GM10266 (cell line): Measurements from ENCODE around the gene SLC37A3.
A peak's percentile ranks its signal among the peaks of the same experiment; 100 is the strongest.
"Not testable (repeated sequence)": the region's sequence is repeated elsewhere in the genome, so short reads cannot be mapped to it uniquely, and the experiment has no call there.

Experiments used
- DNase-seq: peaks from one replicate; pipeline ENCODE4 v3.0.0; 2012; ENCODE audit errors: extremely low spot score
- CTCF ChIP-seq: IDR thresholded peaks from 2 replicates; pipeline ENCODE4 v1.5.1; 2012; ENCODE audit warnings: mild to moderate bottlenecking, low read depth; ENCODE audit not compliant: control insufficient read depth, insufficient read depth; ENCODE audit errors: missing control alignments

SLC37A3 gene

GRCh38 chr7:140312141-140312846 is 86.0 kb downstream of the SLC37A3 start:
- no peak for TF ChIP-seq CTCF
- no peak for DNase-seq

- DNase-seq = not testable (repeated sequence)
These were observed 87.2 kb downstream of the SLC37A3 start for GRCh38 chr7:140311128-140311527.

- DNase-seq = no peak
- no peak for TF ChIP-seq CTCF
These were observed 87.9 kb downstream of the SLC37A3 start for GRCh38 chr7:140310337-140311002.

- DNase-seq = no peak
- no peak for TF ChIP-seq CTCF
These were observed 90.3 kb downstream of the SLC37A3 start for GRCh38 chr7:140308060-140308459.

GRCh38 chr7:140304191-140304799 is 94.0 kb downstream of the SLC37A3 start:
- peak; percentile 45 for DNase-seq
- TF ChIP-seq CTCF = peak; percentile 21

- TF ChIP-seq CTCF = no peak
- DNase-seq = no peak
These were observed 97.8 kb downstream of the SLC37A3 start for GRCh38 chr7:140300243-140301136.

GRCh38 chr7:140298213-140298612 is 100.1 kb downstream of the SLC37A3 start:
- no peak for DNase-seq
- TF ChIP-seq CTCF = no peak
